PC-9 (cell line): ENCODE data around the gene KDM4D. TPM values are rescaled to one million over a fixed set of nuclear protein-coding genes. Genes with fewer than 3 reads are reported as not detected.

ENCODE experiments used
- BruUV-seq: library from RNA; stranded (reverse); fragments of 400-500 nt; replicated peaks from 2 replicates; lab custom pipeline; 2021; lab: Mats Ljungman, UMichigan
- CTCF ChIA-PET: fragments of 300-600 bp; sonication (Branson Sonifier 250); formaldehyde crosslinking; loops from one replicate; lab custom pipeline; 2022; ENCODE audit warnings: antibody characterized with exemption; lab: Charles Lee
- POLR2A ChIA-PET: fragments of 300-600 bp; sonication (Branson Sonifier 250); formaldehyde crosslinking; loops from one replicate; lab custom pipeline; 2022; ENCODE audit warnings: antibody characterized with exemption; ENCODE audit not compliant: unreplicated experiment; lab: Charles Lee
- DNase-seq, 2 experiments: peaks; one replicate each; pipeline versions ENCODE4 v3.0.0 to v3.0.0-alpha.2; 2015 to 2022; ENCODE audit warnings: mixed read lengths in 1 of 2
- H2AFZ ChIP-seq: fragments of 200-600 bp; sonication (generic); 2 replicates; pipeline ENCODE4 v1.8.1; 2017; ENCODE audit warnings: antibody characterized with exemption
- H3F3A ChIP-seq: fragments of 200-600 bp; sonication (generic); 2 replicates; pipeline ENCODE4 v1.8.1; 2017; ENCODE audit warnings: antibody characterized with exemption, mild to moderate bottlenecking, low read depth; ENCODE audit not compliant: insufficient read depth
- H3K27ac ChIP-seq: fragments of 200-600 bp; sonication (generic); 2 replicates; pipeline ENCODE4 v1.6.1; 2016; ENCODE audit warnings: mixed run types
- H3K27me3 ChIP-seq: fragments of 200-600 bp; sonication (generic); 2 replicates; pipeline ENCODE4 v1.6.1; 2016; ENCODE audit warnings: low read depth, mixed run types; ENCODE audit not compliant: insufficient read depth
- H3K36me3 ChIP-seq: fragments of 200-600 bp; sonication (generic); 2 replicates; pipeline ENCODE4 v1.6.1; 2016; ENCODE audit warnings: low read depth, mixed run types
- H3K4me1 ChIP-seq: fragments of 200-600 bp; sonication (generic); replicated peaks from 2 replicates; pipeline ENCODE4 v1.6.1; 2016; ENCODE audit warnings: mixed run types; ENCODE audit not compliant: insufficient read depth
- H3K4me2 ChIP-seq: fragments of 200-600 bp; sonication (generic); 2 replicates; pipeline ENCODE4 v1.6.1; 2017; ENCODE audit warnings: mixed run types
- H3K4me3 ChIP-seq: fragments of 200-600 bp; sonication (generic); 2 replicates; pipeline ENCODE4 v1.6.1; 2016; ENCODE audit warnings: mixed run types
- H3K79me2 ChIP-seq: fragments of 200-600 bp; sonication (generic); 2 replicates; pipeline ENCODE4 v1.6.1; 2017; ENCODE audit warnings: low read depth, mixed run types
- H3K9me2 ChIP-seq: fragments of 200-600 bp; sonication (generic); 2 replicates; pipeline ENCODE4 v1.8.1; 2017; ENCODE audit warnings: mild to moderate bottlenecking; ENCODE audit not compliant: insufficient read depth
- H3K9me3 ChIP-seq: fragments of 200-600 bp; sonication (generic); 2 replicates; pipeline ENCODE4 v1.8.1; 2016; ENCODE audit warnings: low read depth; ENCODE audit not compliant: insufficient read depth
- H4K20me1 ChIP-seq: fragments of 200-600 bp; sonication (generic); 2 replicates; pipeline ENCODE4 v1.8.1; 2017; ENCODE audit not compliant: insufficient read depth
- CTCF ChIP-seq: fragments of 200-600 bp; sonication (generic); conservative IDR thresholded peaks from 2 replicates; pipeline ENCODE4 v1.6.1; 2017; ENCODE audit warnings: mixed run types, antibody characterized with exemption, mild to moderate bottlenecking, moderate library complexity
- EZH2 ChIP-seq: fragments of 200-600 bp; sonication (generic); IDR thresholded peaks from 2 replicates; pipeline ENCODE4 v1.8.0; 2017; ENCODE audit warnings: antibody characterized with exemption, low read depth
- intact Hi-C: fragments of 100-400 bp; cut with micrococcal nuclease; formaldehyde crosslinking; loops from one replicate; pipeline ENCODE4 v1.10.0; 2022; ENCODE audit not compliant: unreplicated experiment
- total RNA-seq: library from RNA; stranded (reverse); gene quantifications from 2 replicates; pipeline ENCODE4 v1.2.3, GENCODE V29; 2021

KDM4D gene
- total RNA-seq, 1 experiment from 2014 or later = 0.85 TPM

DNA sequence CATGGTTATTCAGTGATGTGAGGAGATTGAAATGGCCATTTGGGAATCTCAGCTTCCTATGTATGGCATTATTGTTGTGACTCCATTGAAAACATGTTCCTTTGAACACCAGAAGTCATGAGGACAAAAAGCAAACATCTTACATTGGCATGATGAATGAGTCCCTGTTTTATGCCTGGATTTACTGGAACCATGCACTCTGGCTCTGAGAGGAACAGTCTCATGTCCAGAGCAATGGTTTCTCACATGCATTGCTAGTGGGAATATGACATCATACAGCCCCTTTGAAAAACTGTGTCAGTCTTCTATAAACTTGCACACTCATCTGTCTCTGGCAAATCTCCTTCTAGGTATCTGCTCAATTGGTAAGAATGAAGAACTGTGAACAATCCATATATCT is 72.3 kb downstream of the KDM4D start:
- Histone ChIP-seq H3K27ac (no peak overlapping the region), H3K36me3 (no peaks in the 10 kb centered on the region), H3K4me1 (no peaks in the 10 kb centered on the region), H3K27me3 (peaks cover 8% of the 10 kb centered on the region; the same call in 1 of the 2 replicates), H2AFZ (no peak overlapping the region), H3F3A (no peaks in the 10 kb centered on the region), H4K20me1 (no peaks in the 10 kb centered on the region), H3K4me3 (no peak overlapping the region), H3K4me2 (no peak overlapping the region), H3K79me2 (no peaks in the 10 kb centered on the region), H3K9me3 (no peaks in the 10 kb centered on the region), H3K9me2 (no peaks in the 10 kb centered on the region)
- DNase-seq = no peak
- POLR2A ChIA-PET = no interaction called here
- TF ChIP-seq CTCF (no peak), EZH2 (no peak)
- CTCF ChIA-PET = no interaction called here
- no TSS peak for BruUV-seq
- intact Hi-C loops = no loop called here

Other genes with a start within 250 kb of the KDM4D start
- gene AMOTL1, start 205.4 kb upstream of the KDM4D start, total RNA-seq = 48.0 and 60.5 TPM in 2 replicates
- gene CWC15, start 153 bp upstream of the KDM4D start, total RNA-seq = 50.9 and 54.2 TPM in 2 replicates
- not detected in 2 replicates for gene KDM4E, start 51.5 kb downstream of the KDM4D start, total RNA-seq
- not detected in 2 replicates for gene KDM4F, start 75.7 kb downstream of the KDM4D start, total RNA-seq
- 22.9 and 24.2 TPM in 2 replicates for gene SRSF8, start 93.2 kb downstream of the KDM4D start, total RNA-seq
- gene ENDOD1, start 116.1 kb downstream of the KDM4D start, total RNA-seq = 8.0 and 8.1 TPM in 2 replicates